ENCODE measurements around the gene PDE12.
"Not testable (repeated sequence)": the region's sequence is repeated elsewhere in the genome, so short reads cannot be mapped to it uniquely, and the experiment has no call there.

Gene PDE12

DNA sequence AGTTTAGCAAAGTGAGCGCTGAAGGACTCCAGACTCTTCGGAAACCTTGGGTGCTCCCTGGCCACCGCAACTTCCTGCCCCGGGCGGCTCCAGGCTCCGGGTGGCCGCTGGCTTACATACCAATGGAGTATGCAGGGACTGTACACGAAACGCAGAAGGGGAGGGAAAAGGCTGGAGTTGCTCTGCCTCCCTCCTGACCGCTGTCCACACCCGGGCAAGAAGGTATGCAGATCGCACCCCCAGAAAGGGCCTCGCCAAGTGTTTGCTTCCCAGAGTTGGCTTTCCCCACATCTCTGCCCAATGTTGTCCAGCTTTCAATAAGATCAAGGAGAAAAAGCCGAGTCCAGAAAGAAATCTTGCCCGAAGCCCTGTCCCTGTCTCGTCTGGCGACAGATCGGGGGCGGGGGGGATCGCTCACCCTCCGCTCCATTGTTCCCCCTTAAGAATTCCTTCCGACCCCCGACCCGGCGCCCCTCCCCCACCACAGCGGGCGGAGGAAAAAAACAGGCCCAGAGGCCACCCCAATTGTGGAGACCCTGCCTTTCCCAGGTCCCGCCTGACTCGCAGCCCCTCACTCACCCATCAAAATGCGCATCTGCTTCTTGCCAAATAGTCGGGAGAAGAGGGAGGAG, 40.5 kb downstream of the PDE12 start:
- Mint-ChIP-seq H3K27ac (ENCODE audit: low read depth) (peak overlapping the region; percentile 97), H3K4me3 (peak overlapping the region; percentile 96), H3K27me3 (no peaks in the 10 kb centered on the region), H3K36me3 (ENCODE audit: insufficient read depth) (peaks cover 31% of the 10 kb centered on the region), H3K4me1 (peaks cover 63% of the 10 kb centered on the region), H3K9me3 (no peaks in the 10 kb centered on the region)
- no peak for ATAC-seq (replicated peaks; ENCODE audit: extremely low read depth, poor library complexity, severe bottlenecking)
- DNase-seq (ENCODE audit: low spot score in 2 of 2) = peak; percentile 26 to 37

DNA sequence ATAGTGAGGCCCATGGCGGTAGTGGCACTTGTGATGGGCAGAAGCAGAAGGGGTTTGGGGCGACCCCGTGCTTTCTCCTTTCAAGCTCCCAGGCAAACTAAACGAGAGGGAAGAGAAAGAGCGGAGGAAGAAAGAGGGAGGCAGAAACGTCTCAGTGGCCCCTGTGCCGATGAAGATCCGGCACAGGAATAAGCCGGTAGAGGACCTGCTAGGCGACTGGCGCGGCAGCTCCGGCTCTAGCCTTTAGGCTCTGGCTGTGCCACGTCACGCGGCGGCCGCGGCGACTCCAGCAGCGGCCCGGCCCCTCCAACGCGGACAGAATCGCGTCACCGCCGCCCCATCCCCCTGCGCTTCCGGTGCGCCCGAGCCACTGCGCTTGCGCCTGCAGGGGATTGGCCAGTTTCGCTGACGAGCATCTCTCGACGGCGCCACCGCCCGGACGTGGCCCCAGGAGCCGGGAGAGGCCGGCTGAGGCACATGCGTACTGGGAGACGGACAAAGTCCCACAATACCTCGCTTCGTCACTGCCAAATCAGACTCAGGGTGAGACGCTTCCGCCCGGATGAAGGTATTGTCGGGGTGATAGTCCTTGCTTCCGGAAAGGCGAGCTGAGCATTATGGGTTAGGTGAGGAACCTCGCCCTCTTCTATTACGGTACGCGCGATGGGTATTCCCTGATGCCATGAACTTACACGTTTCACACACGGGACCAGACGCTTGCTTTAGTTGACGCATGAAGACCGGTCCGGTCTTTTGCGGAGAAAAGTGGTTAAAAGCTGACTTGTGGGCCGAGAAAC, 41.3 kb downstream of the PDE12 start, which contains the start of gene ARF4:
ARF4 (minus strand) TSS at position 218 of the 797 bp plus-strand sequence; CDS start at position 14, 204 bp downstream.
- no peaks in the 10 kb centered on the region for H3K27me3 Mint-ChIP-seq
- peak within 1 kb of the TSS; percentile 96 for H3K4me3 Mint-ChIP-seq
- H3K9me3 Mint-ChIP-seq = no peaks in the 10 kb centered on the region
- peak within 1 kb of the TSS; percentile 97 for H3K27ac Mint-ChIP-seq (ENCODE audit: low read depth)
- DNase-seq (ENCODE audit: low spot score in 2 of 2) (peak; percentile 99 to 100), ATAC-seq (replicated peaks; ENCODE audit: extremely low read depth, poor library complexity, severe bottlenecking) (peak; percentile 82)
- H3K36me3 Mint-ChIP-seq (ENCODE audit: insufficient read depth) = peaks cover 29% of the 10 kb centered on the region
- H3K4me1 Mint-ChIP-seq = peaks cover 56% of the 10 kb centered on the region

DNA sequence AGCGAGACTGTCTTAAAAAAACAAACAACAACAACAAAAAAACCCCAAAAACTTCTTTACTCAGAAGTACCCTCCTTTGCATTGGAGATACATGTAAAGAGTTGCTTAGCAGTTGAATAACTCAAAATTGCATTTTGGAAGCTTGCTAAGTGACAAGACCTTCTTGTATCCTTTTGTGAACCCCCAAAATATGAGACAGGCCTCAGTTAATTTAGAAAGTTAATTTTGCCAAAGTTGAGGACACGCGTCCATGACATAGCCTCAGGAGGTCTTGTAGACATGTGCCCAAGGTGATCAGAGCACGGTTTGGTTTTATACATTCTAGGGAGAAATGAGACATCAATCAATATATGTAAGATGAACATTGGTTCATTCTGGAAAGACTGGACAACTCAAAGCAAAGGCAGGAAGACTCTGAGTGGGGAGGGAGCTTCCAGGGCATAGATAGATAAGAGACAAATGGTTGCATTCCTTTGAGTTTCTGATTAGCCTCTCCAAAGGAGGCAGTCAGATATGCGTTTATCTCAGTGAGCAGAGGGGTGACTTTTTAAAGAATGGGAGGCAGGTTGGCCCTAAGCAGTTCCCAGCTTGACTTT, 42.8 kb downstream of the PDE12 start:
- H3K36me3 Mint-ChIP-seq (ENCODE audit: insufficient read depth) = peaks cover 29% of the 10 kb centered on the region
- peak overlapping the region; percentile 96 for H3K4me3 Mint-ChIP-seq
- no peak for DNase-seq (ENCODE audit: low spot score in 2 of 2)
- H3K4me1 Mint-ChIP-seq = peaks cover 41% of the 10 kb centered on the region
- no peaks in the 10 kb centered on the region for H3K27me3 Mint-ChIP-seq
- H3K9me3 Mint-ChIP-seq = no peaks in the 10 kb centered on the region
- peak overlapping the region; percentile 97 for H3K27ac Mint-ChIP-seq (ENCODE audit: low read depth)
- ATAC-seq (replicated peaks; ENCODE audit: extremely low read depth, poor library complexity, severe bottlenecking) = no peak

DNA sequence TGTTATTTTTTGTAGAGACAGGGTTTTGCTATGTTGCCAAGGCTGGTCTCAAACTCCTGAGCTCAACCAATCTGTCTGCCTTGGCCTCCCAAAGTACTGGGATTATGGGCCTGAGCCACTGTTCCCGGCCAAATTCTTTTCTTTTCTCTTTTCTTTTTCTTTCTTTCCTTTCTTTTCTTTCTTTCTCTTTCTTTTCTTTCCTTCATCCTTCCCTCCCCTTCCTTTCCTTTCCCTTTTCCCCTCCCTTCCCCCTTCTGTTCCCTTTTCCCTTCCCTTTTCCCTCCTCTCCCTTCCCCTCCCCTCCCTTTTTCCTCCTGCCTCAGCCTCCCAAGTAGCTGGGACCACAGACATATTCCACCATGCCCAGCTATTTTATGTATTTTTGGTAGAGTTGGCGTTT, 44.1 kb downstream of the PDE12 start:
- DNase-seq (ENCODE audit: low spot score in 2 of 2) (no peak), ATAC-seq (replicated peaks; ENCODE audit: extremely low read depth, poor library complexity, severe bottlenecking) (no peak)
- H3K27me3 Mint-ChIP-seq = no peaks in the 10 kb centered on the region
- H3K27ac Mint-ChIP-seq (ENCODE audit: low read depth) = peak overlapping the region; percentile 97
- peaks cover 23% of the 10 kb centered on the region for H3K36me3 Mint-ChIP-seq (ENCODE audit: insufficient read depth)
- H3K4me3 Mint-ChIP-seq = no peak overlapping the region
- H3K4me1 Mint-ChIP-seq = peaks cover 31% of the 10 kb centered on the region
- H3K9me3 Mint-ChIP-seq = no peaks in the 10 kb centered on the region

DNA sequence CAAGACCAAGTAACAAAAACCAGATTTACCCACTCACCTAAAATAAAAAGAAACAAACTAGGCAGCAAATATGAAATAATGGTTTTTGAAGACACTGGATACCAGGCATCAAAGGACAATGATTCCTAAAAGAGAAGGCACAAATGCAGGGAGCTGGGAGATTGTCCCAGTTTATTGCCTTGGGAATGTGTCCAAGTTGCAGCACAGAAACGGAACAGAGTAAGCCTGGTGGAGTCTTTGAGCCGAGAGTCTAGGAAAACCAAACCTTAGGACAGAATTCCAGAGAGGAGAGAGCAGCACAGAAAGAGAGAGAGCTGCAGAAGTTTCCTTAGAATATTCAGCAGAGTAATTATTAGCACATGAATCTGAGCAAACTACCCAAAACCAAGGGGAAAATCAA, 48.9 kb downstream of the PDE12 start:
- H3K27me3 Mint-ChIP-seq = no peaks in the 10 kb centered on the region
- H3K27ac Mint-ChIP-seq (ENCODE audit: low read depth) = no peak overlapping the region
- DNase-seq (ENCODE audit: low spot score in 2 of 2) = no peak
- no peaks in the 10 kb centered on the region for H3K4me1 Mint-ChIP-seq
- no peak for ATAC-seq (replicated peaks; ENCODE audit: extremely low read depth, poor library complexity, severe bottlenecking)
- no peak overlapping the region for H3K4me3 Mint-ChIP-seq
- H3K36me3 Mint-ChIP-seq (ENCODE audit: insufficient read depth) = peaks cover 1% of the 10 kb centered on the region
- H3K9me3 Mint-ChIP-seq = peaks cover 13% of the 10 kb centered on the region

DNA sequence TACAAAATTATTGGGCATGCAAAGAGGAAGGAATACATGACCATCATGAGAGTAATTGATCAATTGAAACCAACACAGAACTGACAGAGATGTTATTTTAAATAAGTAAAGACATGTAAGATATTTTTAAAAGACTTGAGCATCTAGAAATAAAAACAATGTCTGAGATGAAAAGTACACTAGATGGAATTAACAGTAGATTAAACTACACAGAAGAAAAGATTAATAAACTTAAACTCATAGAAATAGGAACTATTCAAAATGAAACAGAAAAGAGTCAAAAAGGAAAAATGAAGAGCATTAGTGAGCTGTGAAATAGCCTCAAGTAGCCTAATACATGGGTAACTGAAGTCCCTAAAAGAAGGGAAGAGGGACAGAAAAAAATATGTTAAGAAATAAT, 49.6 kb downstream of the PDE12 start:
- DNase-seq (ENCODE audit: low spot score in 2 of 2) (no peak), ATAC-seq (replicated peaks; ENCODE audit: extremely low read depth, poor library complexity, severe bottlenecking) (no peak)
- no peaks in the 10 kb centered on the region for H3K36me3 Mint-ChIP-seq (ENCODE audit: insufficient read depth)
- H3K4me3 Mint-ChIP-seq = no peak overlapping the region
- peaks cover 13% of the 10 kb centered on the region for H3K9me3 Mint-ChIP-seq
- no peaks in the 10 kb centered on the region for H3K4me1 Mint-ChIP-seq
- H3K27me3 Mint-ChIP-seq = no peaks in the 10 kb centered on the region
- peak overlapping the region; percentile 61 for H3K27ac Mint-ChIP-seq (ENCODE audit: low read depth)

DNA sequence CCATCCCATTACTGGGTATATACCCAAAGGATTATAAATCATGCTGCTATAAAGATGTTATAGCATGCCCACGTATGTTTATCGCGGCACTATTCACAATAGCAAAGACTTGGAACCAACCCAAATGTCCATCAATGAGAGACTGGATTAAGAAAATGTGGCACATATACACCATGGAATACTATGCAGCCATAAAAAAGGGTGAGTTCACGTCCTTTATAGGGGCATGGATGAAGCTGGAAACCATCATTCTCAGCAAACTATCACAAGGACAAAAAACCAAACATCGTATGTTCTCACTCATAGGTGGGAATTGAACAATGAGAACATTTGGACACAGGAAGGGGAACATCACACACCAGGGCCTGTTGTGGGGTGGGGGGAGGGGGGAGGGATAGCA, 55.8 kb downstream of the PDE12 start:
- not testable (repeated sequence) for H3K36me3 Mint-ChIP-seq (ENCODE audit: insufficient read depth); ATAC-seq (replicated peaks; ENCODE audit: extremely low read depth, poor library complexity, severe bottlenecking); H3K4me1 Mint-ChIP-seq; H3K4me3 Mint-ChIP-seq; H3K27me3 Mint-ChIP-seq; H3K9me3 Mint-ChIP-seq; DNase-seq (ENCODE audit: low spot score in 2 of 2); H3K27ac Mint-ChIP-seq (ENCODE audit: low read depth)

DNA sequence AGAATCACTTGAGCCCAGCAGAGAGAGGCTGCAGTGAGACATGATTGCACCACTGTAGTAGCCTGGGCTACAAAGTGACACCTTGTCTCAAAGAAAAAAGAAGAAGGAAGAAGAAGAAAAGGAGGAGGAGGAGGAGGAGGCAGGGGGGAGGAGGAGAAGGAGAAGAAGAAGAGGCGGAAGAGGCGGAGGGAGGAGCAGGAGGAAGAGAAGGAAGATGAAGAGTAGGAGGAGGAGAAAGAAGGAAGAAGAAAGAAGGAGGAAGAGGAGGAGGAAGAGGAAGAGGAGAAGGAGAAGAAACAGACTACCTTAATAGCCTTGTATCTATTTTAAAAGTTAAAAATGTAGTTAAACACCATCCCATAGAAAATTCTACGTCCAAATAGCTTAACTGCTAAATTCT, 60.2 kb downstream of the PDE12 start:
- Mint-ChIP-seq H3K4me1 (peaks cover 5% of the 10 kb centered on the region), H3K27ac (ENCODE audit: low read depth) (no peak overlapping the region), H3K27me3 (no peaks in the 10 kb centered on the region), H3K9me3 (no peaks in the 10 kb centered on the region), H3K4me3 (no peak overlapping the region), H3K36me3 (ENCODE audit: insufficient read depth) (peaks cover 2% of the 10 kb centered on the region)
- ATAC-seq (replicated peaks; ENCODE audit: extremely low read depth, poor library complexity, severe bottlenecking) (no peak), DNase-seq (ENCODE audit: low spot score in 2 of 2) (no peak)
